ENCODE results near the gene FIGN. TPM values are rescaled to one million over a fixed set of nuclear protein-coding genes. Genes with fewer than 3 reads are reported as not detected.

FIGN gene
- polyA plus RNA-seq, 12 donors = 1.6 to 5.4 (median 2.6) TPM; not detected in 1

GRCh38 chr2:163711258-163711657 is 24.6 kb downstream of the FIGN start:
- no peak for DNase-seq

DNA sequence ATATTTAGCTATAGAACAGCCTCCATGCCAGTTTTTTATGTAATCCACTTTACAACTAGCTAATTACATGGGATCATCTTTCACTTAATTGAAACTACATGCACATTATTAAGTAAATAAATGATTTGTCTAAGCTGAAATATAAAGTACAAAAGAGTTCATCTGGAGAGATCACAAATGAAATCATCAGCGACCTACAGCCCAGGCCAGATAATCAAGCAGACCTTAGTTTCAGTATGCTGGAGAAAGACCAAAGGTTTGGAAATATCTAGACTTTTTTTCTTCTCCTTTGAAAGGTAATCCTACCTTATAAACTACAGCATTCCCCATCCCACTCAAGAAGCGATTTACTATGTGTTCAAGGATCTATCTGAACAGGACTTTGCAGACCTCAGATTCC is 26.5 kb downstream of the FIGN start:
- DNase-seq = no peak

DNA sequence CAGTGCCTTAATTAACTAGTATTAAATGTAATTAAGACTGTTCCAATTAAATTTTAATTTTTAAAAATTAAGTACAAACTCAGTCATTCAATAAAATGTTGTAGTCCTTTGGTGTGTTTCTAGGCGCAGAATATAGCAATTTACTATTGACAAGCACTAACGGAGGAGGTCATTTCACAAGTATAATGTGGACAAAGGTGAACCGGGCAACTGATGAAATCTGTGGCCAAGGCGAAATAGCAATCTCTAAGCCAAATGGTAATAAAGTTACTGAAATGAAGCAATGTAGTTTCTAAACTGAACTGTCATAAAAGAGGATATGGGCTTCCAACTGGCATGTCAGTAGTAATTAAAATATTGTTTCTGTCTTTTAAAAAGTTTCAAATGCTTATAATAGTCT is 27.5 kb downstream of the FIGN start:
- no peak for DNase-seq

DNA sequence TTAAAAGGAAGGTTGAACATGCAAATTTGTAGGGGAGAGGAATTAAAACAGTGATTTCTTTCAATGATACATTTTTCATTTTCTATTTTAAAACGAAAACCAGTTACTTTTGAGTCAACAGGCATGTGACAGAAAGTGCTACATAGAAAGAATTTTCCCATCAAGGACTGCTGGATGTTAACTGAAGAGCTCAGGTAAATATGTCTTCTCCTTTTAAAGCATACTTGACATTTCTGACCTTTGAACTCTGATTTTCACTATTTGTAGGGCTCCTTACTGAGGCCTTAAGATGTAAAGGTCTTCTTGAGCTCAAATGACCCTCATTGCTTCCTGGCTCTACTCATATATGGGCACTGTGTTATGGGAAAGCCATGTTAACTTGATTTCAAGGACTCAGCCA is 32.4 kb downstream of the FIGN start:
- DNase-seq = no peak

- no peak for DNase-seq
Observed at GRCh38 chr2:163701399-163702195, 34.2 kb downstream of the FIGN start.

- no peak for DNase-seq
Observed at GRCh38 chr2:163698857-163699256, 37.0 kb downstream of the FIGN start.

DNA sequence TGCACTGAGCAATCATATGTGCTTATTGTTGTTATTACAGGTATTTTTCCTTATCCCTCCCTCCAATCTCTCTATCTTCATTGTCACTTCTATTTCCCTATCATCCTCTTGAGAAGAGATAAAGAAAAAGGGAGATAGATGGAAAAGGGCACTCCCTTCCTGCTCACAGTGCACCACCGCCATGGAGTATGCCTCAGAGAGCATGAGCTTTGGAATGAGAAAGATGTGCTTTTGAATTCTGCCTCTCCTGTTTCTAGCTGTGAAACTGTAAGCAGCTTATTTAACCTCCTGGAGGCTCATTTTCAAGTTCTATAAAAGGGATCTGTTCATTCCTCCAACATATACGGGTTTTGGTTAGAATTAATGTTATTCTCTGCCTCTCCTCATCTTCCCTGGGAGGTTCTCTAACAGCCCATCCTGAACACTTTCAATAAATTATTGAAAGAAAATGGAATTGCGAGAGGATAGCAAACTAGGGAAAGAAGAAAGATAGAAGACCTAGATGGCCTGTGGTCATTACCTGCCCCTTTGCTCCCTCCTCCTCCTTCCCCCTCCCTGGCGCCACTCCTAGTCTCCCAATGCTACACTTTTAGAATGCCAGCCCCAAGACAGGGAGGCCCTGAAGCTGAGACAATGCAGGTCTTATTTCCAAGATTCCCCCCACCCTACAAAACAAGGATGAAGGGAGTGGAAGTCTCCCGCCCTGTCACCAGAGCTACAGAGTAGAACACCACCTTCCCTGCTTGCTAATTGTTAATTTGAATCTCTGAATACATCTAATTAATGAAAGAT is 37.8 kb downstream of the FIGN start:
- DNase-seq = no peak

DNA sequence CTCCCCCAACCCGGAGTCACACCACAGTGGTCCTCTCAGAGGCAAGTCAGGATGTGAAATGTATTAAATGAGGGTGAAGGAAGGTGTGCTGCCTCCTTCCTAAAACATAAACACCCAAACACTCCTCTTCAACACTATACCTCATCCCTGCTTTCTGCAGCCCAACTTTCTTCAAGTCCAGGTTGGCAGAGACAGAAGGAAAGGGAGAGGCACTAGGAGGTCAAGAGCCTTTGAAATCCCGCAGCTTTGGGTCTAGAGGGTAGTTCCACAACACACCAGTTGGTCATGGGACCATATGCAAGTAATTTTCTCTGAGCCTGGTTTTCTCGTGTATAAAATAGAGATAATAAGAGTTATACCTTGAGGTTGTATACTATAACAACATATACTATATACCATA is 38.4 kb downstream of the FIGN start:
- DNase-seq = no peak

DNA sequence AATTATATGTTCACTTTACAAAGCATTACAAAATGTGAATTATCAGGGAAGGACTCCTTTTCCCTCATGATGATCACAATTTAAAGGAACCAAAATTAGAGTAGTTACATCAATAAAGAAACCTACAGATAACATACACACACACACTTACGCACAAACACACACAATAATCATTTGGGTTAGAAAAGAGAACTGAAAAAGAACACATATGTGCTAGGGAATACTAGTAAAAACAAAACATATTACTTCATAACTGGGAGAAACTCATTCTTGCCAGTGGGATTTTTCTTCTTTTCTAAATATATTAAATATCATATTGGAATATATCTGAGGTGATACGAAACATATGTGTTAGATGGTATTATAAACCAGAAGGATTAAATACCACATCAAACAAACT is 42.3 kb downstream of the FIGN start:
- DNase-seq = no peak

GRCh38 chr2:163692611-163693482 is 43.0 kb downstream of the FIGN start:
- DNase-seq = no peak

DNA sequence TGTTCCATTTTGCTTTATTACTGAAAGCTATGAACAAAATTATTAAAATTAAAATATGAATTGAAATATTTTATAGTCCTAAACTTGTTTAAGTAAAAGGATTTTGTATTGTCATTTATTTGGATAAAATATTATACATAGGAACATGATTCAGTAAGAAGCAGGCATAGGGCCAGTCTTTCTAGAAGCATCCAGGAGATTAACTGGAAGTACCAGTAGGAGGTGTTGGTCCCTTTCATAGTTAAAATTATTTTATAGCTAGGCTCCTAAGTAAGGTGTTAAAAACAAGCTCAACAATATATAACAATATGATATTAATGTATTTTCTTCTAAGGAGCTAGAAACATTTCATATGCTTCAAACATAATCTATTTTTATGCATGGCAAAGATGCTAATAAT is 43.7 kb downstream of the FIGN start:
- DNase-seq = no peak

- DNase-seq = no peak
Observed at GRCh38 chr2:163690896-163691295, 44.9 kb downstream of the FIGN start.

- no peak for DNase-seq
Observed at GRCh38 chr2:163687217-163687616, 48.6 kb downstream of the FIGN start.

- no peak for DNase-seq
Observed at GRCh38 chr2:163686289-163686688, 49.5 kb downstream of the FIGN start.

- no peak for DNase-seq
Observed at GRCh38 chr2:163682695-163683094, 53.1 kb downstream of the FIGN start.

- peak; percentile 80 for DNase-seq
Observed at GRCh38 chr2:163681745-163682144, 54.1 kb downstream of the FIGN start.

DNA sequence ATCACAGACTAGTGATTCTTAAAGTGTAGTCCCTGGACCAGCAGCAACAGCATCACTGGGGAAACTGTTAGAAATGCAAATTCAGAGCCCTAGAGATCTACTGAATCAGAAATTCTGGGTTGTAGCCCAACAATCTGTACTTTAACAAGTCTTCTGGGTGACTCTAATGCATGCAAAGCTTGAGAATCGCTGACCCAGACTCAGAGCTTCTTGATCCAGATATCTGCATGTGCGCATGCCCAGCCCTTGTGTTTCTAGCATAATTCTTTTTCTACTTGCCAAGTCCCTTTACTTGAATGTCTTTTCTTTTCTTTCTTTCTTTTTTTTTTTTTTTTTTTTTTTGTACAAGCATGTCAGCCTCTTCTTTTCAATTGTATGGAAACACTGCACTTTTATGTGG is 60.4 kb downstream of the FIGN start:
- no peak for DNase-seq

DNA sequence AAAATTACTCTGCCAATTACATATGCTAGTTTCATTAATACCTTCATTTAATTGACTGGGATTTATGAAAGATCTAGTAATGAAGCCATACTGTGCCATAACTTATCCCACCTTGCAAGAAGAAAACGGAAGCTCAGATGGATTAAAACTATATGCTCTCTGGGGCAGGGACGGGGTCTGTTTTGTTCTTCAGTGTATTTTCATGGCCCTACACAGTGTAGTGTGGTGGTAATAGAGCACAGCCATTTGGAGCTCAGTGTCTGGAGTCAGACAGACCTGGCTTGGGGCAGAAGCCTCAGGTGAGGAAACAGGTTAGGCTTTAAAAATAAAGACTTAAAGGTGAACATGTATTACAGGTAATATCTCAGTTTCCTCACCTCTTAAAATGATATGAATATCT is 62.3 kb downstream of the FIGN start:
- no peak for DNase-seq

DNA sequence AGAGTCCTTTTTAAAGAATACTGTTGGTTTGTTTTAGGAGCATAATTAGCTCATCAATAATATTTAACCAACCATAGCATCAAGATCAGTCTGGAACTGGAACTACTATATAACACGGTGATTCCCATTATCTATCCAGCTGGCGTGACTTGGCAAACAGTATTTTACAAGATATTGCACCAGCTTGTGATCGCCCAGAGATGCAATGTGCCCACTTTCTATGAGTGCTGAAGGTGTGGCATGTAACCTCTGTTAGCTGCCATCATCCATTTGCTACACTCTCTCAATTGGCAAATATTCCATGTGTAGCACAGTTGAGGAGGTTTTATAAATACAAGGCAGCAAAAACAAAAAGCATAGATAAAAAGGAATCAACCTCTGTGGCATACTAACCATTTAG is 64.9 kb downstream of the FIGN start:
- no peak for DNase-seq

DNA sequence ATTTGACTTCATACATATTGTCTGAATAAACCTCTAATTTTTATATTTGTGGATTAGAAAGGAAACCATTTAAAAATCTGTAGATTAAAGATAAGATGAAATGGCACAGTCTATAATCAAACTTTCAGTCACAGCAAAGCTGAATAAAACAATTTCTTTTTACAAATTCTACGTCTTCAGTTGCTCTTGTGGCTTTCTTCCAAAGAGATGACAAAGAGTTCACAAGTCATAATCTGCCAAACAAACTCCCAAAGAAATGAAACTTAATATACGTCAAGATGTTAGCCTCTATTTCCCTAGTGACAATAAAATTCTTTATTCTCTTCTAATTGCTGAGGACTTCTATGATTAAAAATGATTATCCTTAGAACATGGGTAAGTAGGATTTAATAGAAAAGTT is 66.3 kb downstream of the FIGN start:
- DNase-seq = no peak

- DNase-seq = no peak
Observed at GRCh38 chr2:163667064-163667887, 68.5 kb downstream of the FIGN start.

Data from muscle of arm (tissue), 12 donors.